Lung (tissue), 12 donors: ENCODE results near the gene BTBD10. TPM values are rescaled to one million over a fixed set of nuclear protein-coding genes. Genes with fewer than 3 reads are reported as not detected.

Experiments used
- ATAC-seq: fragments of 200-7000 bp; cut with Tn5 transposase; one replicate; pipeline ENCODE4 v1.9.1; 2020; ENCODE audit warnings: moderate number of reproducible peaks; ENCODE audit not compliant: insufficient read depth, low FRiP score
- DNase-seq, 3 donors: peaks; one replicate each; pipeline ENCODE4 v3.0.0-alpha.2; 2013 to 2017
- H3K27ac ChIP-seq, 2 donors: one replicate each; pipeline ENCODE4 v1.5.1; 2013; ENCODE audit warnings: mild to moderate bottlenecking in 2 of 2, moderate library complexity in 2 of 2, control low read depth in 1 of 2, inconsistent platforms in 1 of 2, low read depth in 1 of 2, low read length in 1 of 2
- H3K27me3 ChIP-seq, 3 donors: one replicate each; pipeline ENCODE4 v1.5.1; 2013; ENCODE audit warnings: low read length in 2 of 3; ENCODE audit not compliant: control insufficient read depth in 3 of 3, insufficient read depth in 3 of 3
- H3K36me3 ChIP-seq, 4 donors: one replicate each; pipeline ENCODE4 v1.5.1; 2013; ENCODE audit warnings: low read length in 4 of 4, mild to moderate bottlenecking in 1 of 4, moderate library complexity in 1 of 4; ENCODE audit not compliant: control insufficient read depth in 4 of 4, insufficient read depth in 4 of 4
- H3K4me1 ChIP-seq, 5 donors: one replicate each; pipeline ENCODE4 v1.5.1; 2013; ENCODE audit warnings: low read length in 5 of 5, mild to moderate bottlenecking in 2 of 5, moderate library complexity in 1 of 5; ENCODE audit not compliant: control insufficient read depth in 5 of 5, insufficient read depth in 5 of 5
- H3K4me3 ChIP-seq: one replicate; pipeline ENCODE4 v1.5.1; 2013; ENCODE audit warnings: mild to moderate bottlenecking, control low read depth, moderate library complexity
- H3K9ac ChIP-seq, 2 donors: one replicate each; pipeline ENCODE4 v1.5.1; 2013; ENCODE audit warnings: low read length in 2 of 2, control low read depth in 1 of 2; ENCODE audit not compliant: insufficient read depth in 1 of 2
- H3K9me3 ChIP-seq, 4 donors: one replicate each; pipeline ENCODE4 v1.5.1; 2013; ENCODE audit warnings: low read length in 3 of 4, mild to moderate bottlenecking in 1 of 4, moderate library complexity in 1 of 4; ENCODE audit not compliant: control insufficient read depth in 4 of 4, insufficient read depth in 3 of 4
- CTCF ChIP-seq: IDR thresholded peaks from 2 replicates; pipeline ENCODE4 v1.5.1; 2012; ENCODE audit warnings: mild to moderate bottlenecking; ENCODE audit errors: control extremely low read depth, extremely low read depth
- WGBS, 2 donors: extraction: QIAGEN DNeasy Blood & Tissue Kit; methylation state at CpG; one replicate each; pipeline ENCODE4 v1.1.7; 2013; 5-methylcytosine and 5-hydroxymethylcytosine counted together
- polyA plus RNA-seq, 2 donors: library from polyadenylated mRNA; stranded (reverse); fragments of 200-250 nt; gene quantifications; one replicate each; pipeline ENCODE4 v1.2.1, GENCODE V29; 2013
- total RNA-seq, 2 donors: library from RNA; depleted of rRNA in 1 of 2; stranded (reverse); fragments of >200 nt in 1 of 2; gene quantifications; one replicate each; pipeline ENCODE4 v1.2.1, GENCODE V29; 2014 to 2021
- donor health status: control.
- donor health status: control.
- donor health status: Bipolar disorder and iron deficiency.
- donor health status: healthy.
- donor health status: DM: yes; HTN: yes; CAD: no.

BTBD10 gene
- total and polyA plus RNA-seq, 4 donors, result 9.9 to 51.5 (median 21.2) TPM

- Histone ChIP-seq H3K4me1 (peaks cover 0 to 18% (median 14%) of the 10 kb centered on the region in 5 donors), H3K27ac (peak overlapping the region in 1 of 2 donors; percentile 53), H3K36me3 (peaks cover 0 to 2% (median 0%) of the 10 kb centered on the region in 4 donors), H3K4me3 (no peak overlapping the region), H3K9ac (no peak overlapping the region), H3K9me3 (no peaks in the 10 kb centered on the region), H3K27me3 (no peaks in the 10 kb centered on the region)
- 49 to 64% methylated on average over 11 of the region's 11 CpGs for WGBS, 2 donors
- TF ChIP-seq CTCF, result no peak
- ATAC-seq, result peak; percentile 42
- DNase-seq, result peak; percentile 77 to 90 (median 82)
Measured at GRCh38 chr11:13339195-13340153, 123.5 kb downstream of the BTBD10 start.

- peaks cover 0 to 2% (median 0%) of the 10 kb centered on the region in 4 donors for H3K36me3 ChIP-seq
- no peak overlapping the region for H3K4me3 ChIP-seq
- no peaks in the 10 kb centered on the region for H3K9me3 ChIP-seq
- peaks cover 0 to 21% (median 14%) of the 10 kb centered on the region in 5 donors for H3K4me1 ChIP-seq
- no peak overlapping the region for H3K9ac ChIP-seq
- peak overlapping the region in 1 of 2 donors; percentile 53 for H3K27ac ChIP-seq
- 71 to 78% methylated on average over 9 of the region's 9 CpGs for WGBS, 2 donors
- TF ChIP-seq CTCF, result no peak
- ATAC-seq (no peak), DNase-seq (no peak)
- no peaks in the 10 kb centered on the region for H3K27me3 ChIP-seq
Measured at GRCh38 chr11:13338427-13339069, 124.5 kb downstream of the BTBD10 start.

- TF ChIP-seq CTCF, result no peak
- peaks cover 0 to 2% (median 0%) of the 10 kb centered on the region in 4 donors for H3K36me3 ChIP-seq
- H3K27me3 ChIP-seq, result no peaks in the 10 kb centered on the region
- H3K4me1 ChIP-seq, result peaks cover 0 to 25% (median 14%) of the 10 kb centered on the region in 5 donors
- DNase-seq (peak in 2 of 3 donors; percentile 26 to 39), ATAC-seq (no peak)
- H3K4me3 ChIP-seq, result no peak overlapping the region
- H3K9me3 ChIP-seq, result no peaks in the 10 kb centered on the region
- no peak overlapping the region for H3K9ac ChIP-seq
- WGBS, 2 donors, result 6 to 23% methylated on average over 5 of the region's 5 CpGs
- H3K27ac ChIP-seq, result peak overlapping the region in 1 of 2 donors; percentile 5
Measured at GRCh38 chr11:13338019-13338426, 125.0 kb downstream of the BTBD10 start.

Other genes with a start within 250 kb of the BTBD10 start
- 10 to 100 TPM; 35.8 to 38.0 TPM for gene BMAL1, start 185.4 kb downstream of the BTBD10 start, total RNA-seq
- 10 to 100 TPM; 13.4 to 16.6 TPM for gene BMAL1, start 185.4 kb downstream of the BTBD10 start, polyA plus RNA-seq
- not detected for gene PTH, start 32.8 kb upstream of the BTBD10 start, total RNA-seq
- gene PTH, start 32.8 kb upstream of the BTBD10 start, polyA plus RNA-seq, result not detected
- 100 to 1,000 TPM in 1 of 2 donors, 10 to 100 TPM in 1; 56.8 to 126 TPM for gene FAR1, start 205.4 kb upstream of the BTBD10 start, total RNA-seq
- 10 to 100 TPM; 22.5 to 23.0 TPM for gene FAR1, start 205.4 kb upstream of the BTBD10 start, polyA plus RNA-seq